Activated naive CD8-positive, alpha-beta T cell treated with anti-CD3 and anti-CD28 coated beads, Interleukin-2, amount 50 U/mL, for 16 hours (primary cell): ENCODE results near the gene CRTC3.
"Not testable (repeated sequence)": the region's sequence is repeated elsewhere in the genome, so short reads cannot be mapped to it uniquely, and the experiment has no call there.

Source experiments
- DNase-seq: peaks from one replicate; pipeline ENCODE4 v3.0.0-alpha.2; 2020; ENCODE audit warnings: low read depth, low spot score

The CRTC3 gene

GRCh38 chr15:90529371-90530249 is at the start of gene CRTC3:
TSS of gene CRTC3 (plus strand) at chr15:90529923. CDS start at chr15:90530072, 149 bp downstream.
- DNase-seq, result peak; percentile 7

GRCh38 chr15:90481023-90481422 is 48.7 kb upstream of the CRTC3 start:
- DNase-seq, result no peak

- DNase-seq, result peak; percentile 4
Measured at GRCh38 chr15:90482124-90483011, 47.4 kb upstream of the CRTC3 start.

- DNase-seq, result no peak
Measured at GRCh38 chr15:90483012-90483307, 46.8 kb upstream of the CRTC3 start.

GRCh38 chr15:90483637-90484036 is 46.1 kb upstream of the CRTC3 start:
- no peak for DNase-seq

GRCh38 chr15:90487186-90487585 is 42.5 kb upstream of the CRTC3 start:
- DNase-seq, result no peak

- DNase-seq, result no peak
Measured at GRCh38 chr15:90489514-90489913, 40.2 kb upstream of the CRTC3 start.

GRCh38 chr15:90489944-90490343 is 39.8 kb upstream of the CRTC3 start:
- no peak for DNase-seq

- DNase-seq, result no peak
Measured at GRCh38 chr15:90493647-90494046, 36.1 kb upstream of the CRTC3 start.

- DNase-seq, result no peak
Measured at GRCh38 chr15:90495067-90495466, 34.7 kb upstream of the CRTC3 start.

GRCh38 chr15:90496791-90497190 is 32.9 kb upstream of the CRTC3 start:
- no peak for DNase-seq

- DNase-seq, result no peak
Measured at GRCh38 chr15:90497376-90497775, 32.3 kb upstream of the CRTC3 start.

- no peak for DNase-seq
Measured at GRCh38 chr15:90497912-90498311, 31.8 kb upstream of the CRTC3 start.

- DNase-seq, result no peak
Measured at GRCh38 chr15:90500171-90500570, 29.6 kb upstream of the CRTC3 start.

GRCh38 chr15:90501898-90502297 is 27.8 kb upstream of the CRTC3 start:
- DNase-seq, result no peak

- not testable (repeated sequence) for DNase-seq
Measured at GRCh38 chr15:90510781-90511180, 18.9 kb upstream of the CRTC3 start.

- DNase-seq, result not testable (repeated sequence)
Measured at GRCh38 chr15:90511211-90511618, 18.5 kb upstream of the CRTC3 start.

- DNase-seq, result no peak
Measured at GRCh38 chr15:90512276-90512675, 17.4 kb upstream of the CRTC3 start.

GRCh38 chr15:90512981-90513380 is 16.7 kb upstream of the CRTC3 start:
- DNase-seq, result no peak

GRCh38 chr15:90513448-90513847 is 16.3 kb upstream of the CRTC3 start:
- no peak for DNase-seq

GRCh38 chr15:90513893-90514292 is 15.8 kb upstream of the CRTC3 start:
- DNase-seq, result not testable (repeated sequence)

GRCh38 chr15:90519688-90520087 is 10.0 kb upstream of the CRTC3 start:
- DNase-seq, result no peak

- DNase-seq, result no peak
Measured at GRCh38 chr15:90520365-90520764, 9.4 kb upstream of the CRTC3 start.
